NCI-H1417 (cell line): Measurements from ENCODE around the gene WEE1.
"Not testable (repeated sequence)": the region's sequence is repeated elsewhere in the genome, so short reads cannot be mapped to it uniquely, and the experiment has no call there.

Source experiments
- DNase-seq, 3 experiments: peaks; one replicate each; lab custom pipeline; 2025; lab: John Stamatoyannopoulos, UW

WEE1 gene

GRCh38 chr11:9622353-9622752 lies 48.9 kb downstream of the WEE1 start:
- DNase-seq: not testable (repeated sequence)

- DNase-seq: not testable (repeated sequence)
Measured at GRCh38 chr11:9623053-9623452, 49.6 kb downstream of the WEE1 start.

GRCh38 chr11:9624448-9624847 lies 51.0 kb downstream of the WEE1 start:
- DNase-seq: no peak

GRCh38 chr11:9625162-9625561 lies 51.7 kb downstream of the WEE1 start:
- DNase-seq: no peak

GRCh38 chr11:9625728-9626127 lies 52.3 kb downstream of the WEE1 start:
- no peak for DNase-seq

- DNase-seq: peak in 1 of 3 experiments; percentile 4
Measured at GRCh38 chr11:9626496-9627394, 53.3 kb downstream of the WEE1 start.

GRCh38 chr11:9629064-9629463 lies 55.6 kb downstream of the WEE1 start:
- DNase-seq: no peak

- DNase-seq: no peak
Measured at GRCh38 chr11:9633679-9634078, 60.2 kb downstream of the WEE1 start.

GRCh38 chr11:9636691-9637090 lies 63.2 kb downstream of the WEE1 start:
- DNase-seq: no peak

- no peak for DNase-seq
Measured at GRCh38 chr11:9639099-9639498, 65.6 kb downstream of the WEE1 start.
